ENCODE data around the gene SNRNP35. TPM values are rescaled to one million over a fixed set of nuclear protein-coding genes. Genes with fewer than 3 reads are reported as not detected.

Gene SNRNP35
- total and polyA plus RNA-seq, 9 of the 15 experiments (the other 6 are each of a cell fraction or from before 2014, with no cell fraction given): 17.7 to 41.0 (median 25.5) TPM

- Histone ChIP-seq H3K9me3 (replicated peaks; ENCODE audit: control insufficient read depth, insufficient read depth, low read depth, low read length) (no peaks in the 10 kb centered on the region), H3K4me1 (replicated peaks in 1 of 2; ENCODE audit: control insufficient read depth in 2 of 2, insufficient read depth in 2 of 2, low read length in 2 of 2) (peaks cover 1 to 12% of the 10 kb centered on the region in 2 experiments; a peak in 4 of 5 replicates), H2AFZ (ENCODE audit: low read depth, low read length) (no peak overlapping the region), H3K79me2 (ENCODE audit: control insufficient read depth, insufficient read depth, low read length) (no peaks in the 10 kb centered on the region), H4K20me1 (replicated peaks; ENCODE audit: control insufficient read depth, insufficient read depth, low read length) (no peaks in the 10 kb centered on the region), H3K27ac (ENCODE audit: extremely low read depth, low read depth, low read length) (no peak overlapping the region), H3K9ac (ENCODE audit: insufficient read depth in 1 of 2, low read depth in 2 of 2, low read length in 2 of 2) (peak overlapping the region in 1 of 2 experiments; percentile 46; a peak in 1 of 4 replicates), H3K4me3 (no peak overlapping the region), H3K9me1 (ENCODE audit: control insufficient read depth, insufficient read depth, low read length) (no peaks in the 10 kb centered on the region), H3K27me3 (ENCODE audit: control insufficient read depth in 2 of 2, insufficient read depth in 2 of 2, low read length in 2 of 2) (no peaks in the 10 kb centered on the region), H3K36me3 (ENCODE audit: control insufficient read depth, insufficient read depth, low read length) (peaks cover under 1% of the 10 kb centered on the region; the same call in 2 of the 3 replicates), H3K4me2 (ENCODE audit: insufficient read depth, low read length) (no peak overlapping the region)
- BruUV-seq (replicated peaks): no TSS peak
- ATAC-seq: no peak
- ChIA-PET POLR2A (interaction anchor here (2.0 kb wide), 1 partner anchor 9 kb away, joined by 7 read pairs; no protein-coding TSS in a partner anchor), CTCF (ENCODE audit: low intra/inter-chr PET ratio) (no interaction called here)
- no peak for DNase-seq (ENCODE audit: extremely low read depth in 1 of 4, low spot score in 3 of 4)
- no peak for FAIRE-seq
- in situ Hi-C loops (cut with MboI): no loop called here
- intact Hi-C loops (cut with micrococcal nuclease): no loop called here
- WGBS (ENCODE audit: insufficient coverage, low coverage, missing lambda C conversion rate): 42% methylated on average over 4 of the region's 5 CpGs
- TF ChIP-seq HMGN3 (IDR thresholded peaks at IDR 0.05; ENCODE audit: borderline replicate concordance, extremely low read depth, insufficient read length, low read depth, low read length) (no peak), ZNF232 (CRISPR knock-in tag; IDR thresholded peaks at IDR 0.05) (no peak), EGR1 (conservative IDR thresholded peaks at IDR 0.05) (no peak), SP1 (CRISPR knock-in tag; IDR thresholded peaks at IDR 0.05) (no peak), ZBTB9 (CRISPR knock-in tag; IDR thresholded peaks at IDR 0.05) (no peak), JUNB (CRISPR knock-in tag; conservative IDR thresholded peaks at IDR 0.05) (no peak), DDX20 (tag; IDR thresholded peaks at IDR 0.05; ENCODE audit: low read depth) (no peak), ETS2 (tag; IDR thresholded peaks at IDR 0.05; ENCODE audit: borderline replicate concordance, poor library complexity, severe bottlenecking) (no peak), HMBOX1 (IDR thresholded peaks at IDR 0.05) (no peak), MNT (conservative IDR thresholded peaks at IDR 0.05) (no peak), DEAF1 (CRISPR knock-in tag; IDR thresholded peaks at IDR 0.05) (no peak), YBX1 (IDR thresholded peaks at IDR 0.05) (no peak), ZNF347 (CRISPR knock-in tag; IDR thresholded peaks at IDR 0.05; ENCODE audit: low read depth) (no peak), BRD9 (IDR thresholded peaks at IDR 0.05; ENCODE audit: low read depth, partially characterized antibody) (no peak), KLF13 (tag; IDR thresholded peaks at IDR 0.05; ENCODE audit: borderline replicate concordance, low read depth) (no peak), NFYB (IDR thresholded peaks at IDR 0.05; ENCODE audit: extremely low read depth, insufficient read length) (no peak), ZNF217 (CRISPR knock-in tag; IDR thresholded peaks at IDR 0.05) (no peak), FOXK2 (conservative IDR thresholded peaks at IDR 0.05 in 1 of 2, IDR thresholded peaks at IDR 0.05 in 1 of 2; ENCODE audit: low read depth in 2 of 2) (no peak)
Observed at GRCh38 chr12:123490089-123490488, 32.1 kb downstream of the SNRNP35 start.

Data from K562 (cell line).